Effector memory CD4-positive, alpha-beta T cell (primary cell): Measurements from ENCODE around the gene CCL20.
"Not testable (repeated sequence)": the region's sequence is repeated elsewhere in the genome, so short reads cannot be mapped to it uniquely, and the experiment has no call there.

Experiments used
- DNase-seq, 3 donors: peaks; one replicate each; pipeline ENCODE4 v3.0.0-alpha.2; 2020
- H3K27ac ChIP-seq: 2 replicates; pipeline ENCODE4 v1.7.0; 2013; ENCODE audit warnings: mild to moderate bottlenecking, low read length, moderate library complexity; ENCODE audit not compliant: insufficient read depth, poor library complexity, severe bottlenecking
- H3K27me3 ChIP-seq: replicated peaks from 2 replicates; pipeline ENCODE4 v1.7.0; 2013; ENCODE audit warnings: mild to moderate bottlenecking, low read length; ENCODE audit not compliant: insufficient read depth, control insufficient read depth, poor library complexity, severe bottlenecking
- H3K36me3 ChIP-seq: 2 replicates; pipeline ENCODE4 v1.7.0; 2013; ENCODE audit warnings: mild to moderate bottlenecking, low read length, moderate library complexity; ENCODE audit not compliant: control insufficient read depth, insufficient read depth
- H3K4me1 ChIP-seq: 2 replicates; pipeline ENCODE4 v1.7.0; 2013; ENCODE audit warnings: low read length, mild to moderate bottlenecking; ENCODE audit not compliant: control insufficient read depth, insufficient read depth, poor library complexity, severe bottlenecking
- H3K4me3 ChIP-seq: 2 replicates; pipeline ENCODE4 v1.7.0; 2013; ENCODE audit warnings: low read length, low read depth, mild to moderate bottlenecking; ENCODE audit not compliant: insufficient read depth, poor library complexity, severe bottlenecking
- H3K9me3 ChIP-seq: 2 replicates; pipeline ENCODE4 v1.7.0; 2013; ENCODE audit warnings: mild to moderate bottlenecking, low read length, moderate library complexity; ENCODE audit not compliant: control insufficient read depth

The CCL20 gene

DNA sequence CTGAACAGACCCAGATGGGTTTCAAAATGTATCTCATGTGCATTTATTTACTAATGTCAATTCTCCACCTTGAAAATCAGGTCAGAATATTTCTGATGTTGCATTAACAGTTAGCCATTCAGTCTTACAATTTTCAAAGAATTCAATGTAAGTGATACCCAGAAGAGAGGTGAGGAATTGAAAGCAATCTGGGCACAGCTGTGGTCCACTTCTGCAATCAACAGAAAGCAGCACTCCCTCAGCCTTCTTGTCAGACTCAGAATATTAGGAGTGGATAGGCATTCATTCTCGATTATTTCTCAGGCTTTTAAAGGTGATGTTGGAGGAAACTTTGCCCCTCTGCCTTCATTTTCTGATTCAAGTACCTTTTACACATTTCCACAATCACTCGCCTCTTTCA is 15.7 kb downstream of the CCL20 start:
- DNase-seq = no peak
- no peak overlapping the region for H3K4me3 ChIP-seq
- no peaks in the 10 kb centered on the region for H3K4me1 ChIP-seq

DNA sequence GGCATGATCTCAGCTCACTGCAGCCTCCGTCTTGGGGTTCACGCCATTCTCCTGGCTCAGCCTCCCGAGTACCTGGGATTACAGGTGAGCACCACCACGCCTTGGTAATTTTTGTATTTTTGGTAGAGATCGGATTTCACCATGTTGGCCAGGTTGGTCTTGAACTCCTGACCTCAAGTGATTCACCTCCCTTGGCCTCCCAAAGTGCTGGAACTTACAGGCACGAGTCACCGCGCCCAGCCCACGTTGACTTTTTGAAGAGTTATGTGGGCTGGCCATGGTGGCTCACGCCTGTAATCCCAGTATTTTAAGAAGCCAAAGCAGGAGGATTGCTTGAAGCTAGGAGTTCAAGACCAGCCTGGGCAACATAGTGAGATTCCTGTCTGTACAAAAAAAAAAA is 20.8 kb downstream of the CCL20 start:
- Histone ChIP-seq H3K36me3 (no peaks in the 10 kb centered on the region), H3K4me1 (no peaks in the 10 kb centered on the region), H3K4me3 (no peak overlapping the region), H3K9me3 (no peaks in the 10 kb centered on the region), H3K27ac (no peak overlapping the region), H3K27me3 (no peaks in the 10 kb centered on the region)
- no peak for DNase-seq

More for the DNA sequence above, 15.7 kb downstream of the CCL20 start:
- H3K36me3 ChIP-seq = no peaks in the 10 kb centered on the region
- no peaks in the 10 kb centered on the region for H3K9me3 ChIP-seq
- no peaks in the 10 kb centered on the region for H3K27me3 ChIP-seq
- no peak overlapping the region for H3K27ac ChIP-seq

DNA sequence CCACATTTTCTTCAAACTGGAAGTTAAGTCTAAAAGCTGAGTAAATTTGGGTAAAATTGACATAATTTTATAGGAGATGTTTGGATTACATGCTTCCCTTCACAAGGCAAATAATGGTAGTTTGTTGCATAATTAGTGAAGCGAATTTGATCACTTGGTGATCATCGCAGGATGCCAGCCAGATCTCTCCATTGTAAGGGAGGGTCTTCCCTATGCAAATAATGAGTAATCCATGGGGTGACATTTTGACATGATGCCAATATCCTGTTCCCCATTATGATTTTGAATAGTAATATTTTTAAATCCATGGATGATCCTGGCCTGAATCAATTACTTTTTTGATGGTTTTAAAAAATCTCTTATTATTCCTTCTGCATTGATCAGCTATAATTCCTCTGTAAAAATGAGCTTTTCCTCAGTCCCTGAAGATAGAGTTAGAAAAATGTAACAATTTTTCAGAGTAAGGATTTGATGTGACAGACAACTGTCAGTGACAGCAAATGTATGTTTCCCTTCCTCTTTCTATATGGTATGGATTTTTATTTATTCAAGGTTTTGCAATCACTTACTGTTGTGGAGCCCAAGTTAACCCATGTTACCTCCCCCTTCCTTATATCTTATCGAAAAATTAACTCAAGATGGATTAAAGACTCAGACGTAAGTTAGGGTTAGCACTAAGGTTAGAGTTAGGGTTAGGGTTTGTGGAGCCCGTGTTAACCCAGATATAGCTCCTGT is 21.4 kb downstream of the CCL20 start:
- Histone ChIP-seq H3K9me3 (no peaks in the 10 kb centered on the region), H3K27ac (no peak overlapping the region), H3K27me3 (no peaks in the 10 kb centered on the region), H3K4me1 (no peaks in the 10 kb centered on the region), H3K36me3 (no peaks in the 10 kb centered on the region), H3K4me3 (no peak overlapping the region)
- DNase-seq = no peak

DNA sequence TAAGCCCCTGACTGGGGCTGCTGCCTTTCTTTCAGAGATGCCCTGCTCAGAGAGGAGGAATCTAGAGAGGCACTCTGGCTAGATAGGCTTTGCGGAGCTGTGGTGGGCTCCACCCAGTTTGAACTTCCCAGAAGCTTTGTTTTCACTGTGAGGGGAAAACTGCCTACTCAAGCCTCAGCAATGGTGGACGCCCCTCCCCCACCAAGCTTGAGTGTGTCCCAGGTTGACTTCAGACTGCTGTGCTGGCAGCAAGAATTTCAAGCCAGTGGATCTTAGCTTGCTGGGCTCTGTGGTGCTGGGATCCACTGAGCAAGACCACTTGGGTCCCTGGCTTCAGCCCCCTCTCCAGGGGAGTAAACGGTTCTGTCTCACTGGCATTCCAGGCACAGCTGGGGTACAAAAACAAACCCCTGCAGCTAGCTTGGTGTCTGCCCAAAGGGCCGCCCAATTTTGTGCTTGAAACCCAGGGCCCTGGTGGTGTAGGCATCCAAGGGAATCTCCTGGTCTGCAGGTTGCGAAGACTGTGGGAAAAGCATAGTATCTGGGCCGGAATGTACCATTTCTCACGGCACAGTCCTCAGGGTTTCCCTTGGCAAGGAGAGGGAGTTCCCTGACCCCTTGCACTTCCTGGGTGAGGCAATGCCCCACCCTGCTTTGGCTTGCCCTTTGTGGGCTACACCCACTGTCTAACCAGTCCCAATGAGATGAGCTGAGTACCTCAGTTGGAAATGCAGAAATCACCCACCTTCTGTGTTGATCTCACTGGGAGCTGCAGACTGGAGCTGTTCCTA is 25.9 kb downstream of the CCL20 start:
- H3K4me3 ChIP-seq, H3K4me1 ChIP-seq, H3K27me3 ChIP-seq, H3K27ac ChIP-seq, H3K9me3 ChIP-seq, H3K36me3 ChIP-seq, DNase-seq: not testable (repeated sequence)

DNA sequence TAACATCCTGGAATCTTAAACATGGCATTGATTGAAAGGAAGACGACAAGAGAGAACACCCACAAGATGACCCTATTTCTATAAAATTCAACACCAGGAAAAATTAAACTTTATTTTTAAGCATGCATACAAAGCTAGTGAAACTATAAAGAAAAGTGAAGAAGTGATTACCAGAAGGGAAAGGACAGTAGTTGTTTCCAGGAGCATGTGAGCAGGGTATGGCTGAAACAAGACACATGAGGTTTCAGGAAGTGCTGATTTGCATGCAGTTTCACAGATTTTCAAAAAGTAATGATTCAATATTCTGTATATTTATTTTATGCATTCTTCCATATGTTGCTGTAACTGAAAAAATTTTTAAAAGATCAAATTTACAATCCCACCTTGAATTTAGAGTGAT is 33.2 kb downstream of the CCL20 start:
- Histone ChIP-seq H3K27ac (peak overlapping the region; percentile 40), H3K4me3 (no peak overlapping the region), H3K36me3 (no peaks in the 10 kb centered on the region), H3K4me1 (peaks cover 8% of the 10 kb centered on the region), H3K9me3 (no peaks in the 10 kb centered on the region), H3K27me3 (no peaks in the 10 kb centered on the region)
- DNase-seq = no peak

DNA sequence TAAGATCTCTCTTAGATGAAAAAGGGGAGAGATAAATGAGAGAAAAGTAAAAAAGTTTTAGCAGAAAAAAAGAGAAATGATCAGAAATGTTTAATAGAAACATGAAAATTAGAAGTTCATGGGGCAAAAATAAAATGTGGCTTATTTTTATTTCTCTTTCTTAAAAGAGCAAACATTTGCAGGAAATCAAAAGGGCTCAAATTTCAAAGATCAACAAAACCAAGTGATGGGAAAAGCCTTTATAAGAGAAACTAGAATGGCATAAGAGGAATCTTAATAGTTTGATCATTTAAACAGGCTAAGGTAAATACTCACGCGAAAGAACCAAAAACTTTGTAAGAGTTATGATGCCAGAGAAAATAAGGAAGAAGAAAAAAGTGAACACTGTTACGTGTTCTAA is 34.5 kb downstream of the CCL20 start:
- no peaks in the 10 kb centered on the region for H3K27me3 ChIP-seq
- peak overlapping the region; percentile 76 for H3K27ac ChIP-seq
- no peak for DNase-seq
- no peaks in the 10 kb centered on the region for H3K36me3 ChIP-seq
- H3K4me1 ChIP-seq = peaks cover 8% of the 10 kb centered on the region
- H3K4me3 ChIP-seq = peak overlapping the region; percentile 3
- H3K9me3 ChIP-seq = no peaks in the 10 kb centered on the region

DNA sequence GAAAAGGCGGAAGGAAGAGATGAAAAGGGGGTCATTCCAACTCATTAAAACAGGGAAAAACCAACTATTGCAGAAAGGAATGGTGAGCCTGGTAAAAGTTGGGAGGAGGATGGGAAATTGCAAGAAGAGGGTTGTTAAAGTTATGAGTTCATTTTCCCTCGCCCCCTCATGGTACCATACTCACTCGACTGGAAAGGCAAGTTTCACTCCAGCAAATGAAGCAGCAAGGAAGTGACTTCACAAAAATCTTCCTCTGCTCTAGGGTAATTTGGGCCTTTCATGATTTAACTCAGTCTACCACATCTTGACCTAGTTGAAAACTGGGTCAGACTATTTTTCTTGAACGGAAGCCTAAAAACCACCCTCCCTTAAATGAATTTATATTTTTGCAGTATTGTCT is 34.9 kb downstream of the CCL20 start:
- Histone ChIP-seq H3K27ac (peak overlapping the region; percentile 76), H3K36me3 (no peaks in the 10 kb centered on the region), H3K27me3 (no peaks in the 10 kb centered on the region), H3K4me3 (peak overlapping the region; percentile 3), H3K9me3 (no peaks in the 10 kb centered on the region), H3K4me1 (peaks cover 8% of the 10 kb centered on the region)
- peak in 2 of 3 donors; percentile 19 to 24 for DNase-seq

DNA sequence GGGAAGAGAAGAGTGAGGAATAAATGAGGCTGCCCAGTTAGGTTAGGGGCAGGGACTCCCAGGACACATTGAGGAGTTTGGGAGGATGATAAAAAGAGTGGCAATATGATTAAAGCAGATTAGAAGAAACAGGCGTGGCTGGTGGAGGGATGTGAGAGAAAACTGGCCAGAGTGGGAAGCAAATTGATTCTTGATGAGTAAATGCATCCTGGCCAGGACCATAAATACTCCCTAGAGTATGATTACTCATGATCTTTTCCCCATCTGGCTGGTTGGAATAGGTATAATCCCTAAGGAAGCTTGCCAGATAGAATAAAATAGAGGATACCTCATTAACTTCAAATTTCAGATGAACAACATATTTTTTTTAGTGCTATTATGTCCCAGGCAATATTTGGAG is 36.3 kb downstream of the CCL20 start:
- DNase-seq = no peak
- H3K4me3 ChIP-seq = no peak overlapping the region
- peak overlapping the region; percentile 76 for H3K27ac ChIP-seq
- no peaks in the 10 kb centered on the region for H3K9me3 ChIP-seq
- peaks cover 8% of the 10 kb centered on the region for H3K4me1 ChIP-seq
- no peaks in the 10 kb centered on the region for H3K27me3 ChIP-seq
- H3K36me3 ChIP-seq = no peaks in the 10 kb centered on the region

DNA sequence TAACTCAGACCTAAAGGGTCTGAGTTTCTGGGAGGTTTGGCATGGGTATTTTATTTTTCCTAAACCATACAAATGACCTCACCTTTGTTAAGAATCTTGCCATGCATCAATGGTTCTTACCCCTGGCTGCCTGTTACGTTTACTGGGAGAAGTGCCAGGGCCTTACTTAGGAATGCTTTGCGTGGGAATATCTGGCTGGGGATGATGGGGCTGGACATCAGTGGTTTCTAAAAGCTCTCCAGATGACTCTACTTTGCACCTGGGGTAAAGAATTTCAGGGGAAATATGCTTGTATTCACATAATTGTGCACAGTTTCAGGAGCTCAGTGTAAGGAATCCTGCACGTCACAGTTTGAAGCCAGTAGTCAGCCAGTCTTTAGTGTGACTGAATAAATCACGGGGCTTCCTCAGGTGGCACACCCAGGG is 39.6 kb downstream of the CCL20 start:
- Histone ChIP-seq H3K4me3 (no peak overlapping the region), H3K27me3 (no peaks in the 10 kb centered on the region), H3K27ac (no peak overlapping the region), H3K36me3 (no peaks in the 10 kb centered on the region), H3K4me1 (peaks cover 8% of the 10 kb centered on the region), H3K9me3 (no peaks in the 10 kb centered on the region)
- no peak for DNase-seq

DNA sequence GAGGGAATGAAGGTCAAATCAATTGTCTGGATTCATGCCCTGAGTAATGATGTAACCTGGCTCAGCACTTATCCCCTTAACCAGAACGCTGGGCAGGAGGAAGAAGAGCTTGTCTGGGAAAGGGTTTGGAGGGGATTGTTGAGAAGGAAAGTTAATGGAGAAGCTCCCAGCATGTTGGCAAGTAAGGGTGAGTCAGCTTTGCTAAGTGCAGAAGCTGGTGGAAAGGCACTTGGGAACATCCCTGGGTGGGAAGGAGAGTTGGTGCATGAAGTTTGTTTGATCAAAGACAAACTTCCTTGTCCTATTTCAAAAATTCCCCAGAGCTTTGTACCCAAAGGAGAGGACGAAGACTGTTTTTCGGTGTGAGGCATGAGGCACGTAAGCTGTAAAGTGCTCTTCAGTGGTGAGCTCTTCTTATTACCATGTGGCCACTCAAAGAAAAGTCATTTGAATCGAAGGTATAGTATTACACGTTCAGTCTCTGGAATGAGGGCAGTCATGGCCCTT is 40.2 kb downstream of the CCL20 start:
- no peak overlapping the region for H3K27ac ChIP-seq
- no peak overlapping the region for H3K4me3 ChIP-seq
- H3K9me3 ChIP-seq = no peaks in the 10 kb centered on the region
- DNase-seq = no peak
- peaks cover 8% of the 10 kb centered on the region for H3K4me1 ChIP-seq
- H3K36me3 ChIP-seq = no peaks in the 10 kb centered on the region
- H3K27me3 ChIP-seq = no peaks in the 10 kb centered on the region
